GM21367 (cell line): ENCODE data around the gene HBE1.
"Not testable (repeated sequence)": the region's sequence is repeated elsewhere in the genome, so short reads cannot be mapped to it uniquely, and the experiment has no call there.

Experiments used
- ATAC-seq: cut with Tn5 transposase; IDR thresholded peaks from one replicate; pipeline ENCODE4 v1.9.1; 2021; ENCODE audit not compliant: unreplicated experiment

HBE1 gene

GRCh38 chr11:5253440-5253839 lies 16.3 kb downstream of the HBE1 start:
- not testable (repeated sequence) for ATAC-seq

- ATAC-seq: no peak
These were observed 16.9 kb downstream of the HBE1 start for GRCh38 chr11:5252919-5253265.

- ATAC-seq: no peak
These were observed 17.4 kb downstream of the HBE1 start for GRCh38 chr11:5252192-5252918.

- no peak for ATAC-seq
These were observed 18.0 kb downstream of the HBE1 start for GRCh38 chr11:5251746-5252145.

GRCh38 chr11:5250543-5251204 lies 19.1 kb downstream of the HBE1 start:
- ATAC-seq: no peak

- ATAC-seq: not testable (repeated sequence)
These were observed 19.8 kb downstream of the HBE1 start, which contains the start of gene HBG1 for GRCh38 chr11:5249807-5250396. Gene HBG1, minus strand, starts transcription at chr11:5249857. Its CDS starts 53 bp downstream, at chr11:5249804.

- ATAC-seq: not testable (repeated sequence)
These were observed 21.2 kb downstream of the HBE1 start for GRCh38 chr11:5248498-5248897.

GRCh38 chr11:5247472-5248192 lies 22.1 kb downstream of the HBE1 start:
- ATAC-seq: no peak

GRCh38 chr11:5246772-5247471 lies 22.8 kb downstream of the HBE1 start:
- no peak for ATAC-seq

GRCh38 chr11:5245155-5245554 lies 24.6 kb downstream of the HBE1 start:
- ATAC-seq: no peak

GRCh38 chr11:5243816-5244180 lies 25.9 kb downstream of the HBE1 start:
- no peak for ATAC-seq

GRCh38 chr11:5242933-5243815 lies 26.6 kb downstream of the HBE1 start:
- ATAC-seq: no peak

GRCh38 chr11:5242208-5242607 lies 27.5 kb downstream of the HBE1 start:
- no peak for ATAC-seq

GRCh38 chr11:5241458-5241857 lies 28.3 kb downstream of the HBE1 start:
- no peak for ATAC-seq

- no peak for ATAC-seq
These were observed 29.3 kb downstream of the HBE1 start for GRCh38 chr11:5240458-5240857.

GRCh38 chr11:5240056-5240455 lies 29.7 kb downstream of the HBE1 start:
- no peak for ATAC-seq

GRCh38 chr11:5239046-5239445 lies 30.7 kb downstream of the HBE1 start:
- ATAC-seq: no peak

GRCh38 chr11:5238486-5238885 lies 31.3 kb downstream of the HBE1 start:
- ATAC-seq: no peak

- ATAC-seq: no peak
These were observed 32.3 kb downstream of the HBE1 start for GRCh38 chr11:5237420-5237819.
